Stomach (tissue), 4 donors: ENCODE measurements around the gene PALLD.

Source experiments
- CTCF ChIP-seq, 7 experiments: fragments of 450-650 bp in 4 of 7; fragments of 200-600 bp in 3 of 7; sonication (generic) in 3 of 7; IDR thresholded peaks; one replicate each; pipeline ENCODE4 v1.5.1; 2016 to 2019; ENCODE audit warnings: antibody characterized with exemption in 7 of 7, control low read depth in 2 of 7, mild to moderate bottlenecking in 1 of 7
- EP300 ChIP-seq: sonication (generic); formaldehyde crosslinking; IDR thresholded peaks from one replicate; pipeline ENCODE4 v1.6.1; 2017; ENCODE audit warnings: antibody characterized with exemption
- POLR2AphosphoS5 ChIP-seq, 3 donors: sonication (generic); formaldehyde crosslinking; IDR thresholded peaks; one replicate each; pipeline ENCODE4 v1.6.1; 2016; ENCODE audit warnings: antibody characterized with exemption in 3 of 3

- TF ChIP-seq POLR2AphosphoS5 (IDR thresholded peaks at IDR 0.05) (no peak), CTCF (IDR thresholded peaks at IDR 0.05) (no peak), EP300 (no peak)
These were observed 219.0 kb downstream of the PALLD start for GRCh38 chr4:168715896-168716295.
